Measurements from ENCODE around the gene ITIH3.

ITIH3 gene

GRCh38 chr3:52787246-52787645, 7.3 kb upstream of the ITIH3 start:
- H3K27ac Mint-ChIP-seq: no peak overlapping the region
- H3K27me3 Mint-ChIP-seq: peaks cover 11% of the 10 kb centered on the region
- H3K9me3 Mint-ChIP-seq: no peaks in the 10 kb centered on the region
- ATAC-seq: no peak
- H3K36me3 Mint-ChIP-seq: no peaks in the 10 kb centered on the region
- H3K4me1 Mint-ChIP-seq: no peaks in the 10 kb centered on the region
- no peak overlapping the region for H3K4me3 Mint-ChIP-seq

DNA sequence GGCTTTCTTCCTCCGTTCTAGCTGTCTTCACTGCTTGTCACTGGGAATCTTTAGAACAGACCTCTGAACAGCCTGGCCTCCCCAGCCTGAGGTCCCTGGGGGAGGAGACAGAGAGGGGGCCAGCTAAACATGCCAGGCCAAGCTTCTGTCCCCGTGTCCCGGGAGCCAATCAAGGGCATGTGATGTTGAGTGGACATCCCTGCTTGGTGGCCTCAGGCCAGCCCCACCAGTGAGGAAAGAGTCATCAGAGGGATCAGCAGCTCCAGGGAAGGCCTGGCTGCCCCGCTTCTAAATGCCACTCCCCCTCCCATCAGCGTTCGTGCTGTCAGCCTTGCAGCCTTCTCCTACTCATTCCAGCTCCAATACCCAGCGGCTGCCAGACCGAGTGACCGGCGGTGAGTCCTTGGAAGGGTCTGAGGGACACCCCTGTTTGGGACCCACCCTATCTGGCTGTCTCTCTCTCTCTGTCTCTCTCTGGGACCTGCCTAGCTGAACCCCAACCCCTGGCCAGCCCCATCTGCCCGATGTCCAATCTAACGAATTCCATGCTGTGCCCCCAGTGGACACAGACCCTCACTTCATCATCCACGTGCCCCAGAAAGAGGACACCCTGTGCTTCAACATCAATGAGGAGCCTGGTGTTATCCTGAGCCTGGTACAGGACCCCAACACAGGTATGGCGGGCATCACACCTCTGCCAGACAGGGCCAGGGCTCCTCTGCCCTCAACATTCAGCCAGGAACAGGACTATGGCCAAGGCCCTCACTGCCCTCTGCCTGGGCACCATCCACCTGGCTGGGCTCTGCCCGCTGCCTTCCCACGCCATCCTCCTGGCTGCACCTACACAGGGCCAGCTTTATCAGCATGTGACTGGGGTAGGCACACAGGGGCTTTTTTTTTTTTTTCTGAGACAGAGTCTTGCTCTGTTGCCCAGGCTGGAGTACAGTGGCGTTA, 6.6 kb upstream of the ITIH3 start:
- H3K4me1 Mint-ChIP-seq: no peaks in the 10 kb centered on the region
- H3K27ac Mint-ChIP-seq: no peak overlapping the region
- ATAC-seq: no peak
- no peaks in the 10 kb centered on the region for H3K9me3 Mint-ChIP-seq
- no peak overlapping the region for H3K4me3 Mint-ChIP-seq
- peaks cover 11% of the 10 kb centered on the region for H3K27me3 Mint-ChIP-seq
- no peaks in the 10 kb centered on the region for H3K36me3 Mint-ChIP-seq

GRCh38 chr3:52788890-52789745, 5.5 kb upstream of the ITIH3 start:
- ATAC-seq: no peak
- no peaks in the 10 kb centered on the region for H3K36me3 Mint-ChIP-seq
- H3K27me3 Mint-ChIP-seq: peaks cover 11% of the 10 kb centered on the region
- H3K27ac Mint-ChIP-seq: no peak overlapping the region
- H3K4me3 Mint-ChIP-seq: no peak overlapping the region
- no peaks in the 10 kb centered on the region for H3K4me1 Mint-ChIP-seq
- no peaks in the 10 kb centered on the region for H3K9me3 Mint-ChIP-seq

- Mint-ChIP-seq H3K4me3 (no peak overlapping the region), H3K36me3 (no peaks in the 10 kb centered on the region), H3K9me3 (no peaks in the 10 kb centered on the region), H3K27me3 (peaks cover 11% of the 10 kb centered on the region), H3K4me1 (no peaks in the 10 kb centered on the region), H3K27ac (no peak overlapping the region)
- ATAC-seq: no peak
Measured at GRCh38 chr3:52789746-52790040, 4.9 kb upstream of the ITIH3 start.

DNA sequence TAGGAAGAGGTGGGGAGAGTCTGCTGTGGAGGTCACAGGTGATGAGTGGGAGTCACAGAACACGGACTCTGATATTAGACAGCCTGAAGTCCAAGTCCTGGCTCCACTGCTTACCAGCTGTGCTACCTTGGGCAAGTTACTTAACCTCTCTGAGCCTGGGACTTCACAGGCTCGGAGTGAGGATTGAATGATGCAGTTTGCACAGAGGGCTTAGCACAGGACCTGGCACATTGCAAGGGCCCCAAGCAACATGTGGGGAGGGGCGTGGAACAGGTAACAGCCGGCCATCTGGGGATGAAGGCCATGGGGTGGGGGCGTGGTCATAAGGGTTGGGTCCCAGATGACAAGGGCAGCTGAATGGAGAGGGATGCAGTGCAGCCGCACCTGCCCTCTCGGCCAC, 4.3 kb upstream of the ITIH3 start:
- no peaks in the 10 kb centered on the region for H3K4me1 Mint-ChIP-seq

GRCh38 chr3:52790741-52791140, 3.9 kb upstream of the ITIH3 start:
- Mint-ChIP-seq H3K36me3 (no peaks in the 10 kb centered on the region), H3K27me3 (peaks cover 11% of the 10 kb centered on the region), H3K9me3 (no peaks in the 10 kb centered on the region), H3K4me3 (no peak overlapping the region), H3K4me1 (no peaks in the 10 kb centered on the region), H3K27ac (no peak overlapping the region)
- no peak for ATAC-seq

More for the DNA sequence above, 4.3 kb upstream of the ITIH3 start:
- Mint-ChIP-seq H3K27me3 (peaks cover 11% of the 10 kb centered on the region), H3K27ac (no peak overlapping the region), H3K4me3 (no peak overlapping the region), H3K36me3 (no peaks in the 10 kb centered on the region), H3K9me3 (no peaks in the 10 kb centered on the region)
- no peak for ATAC-seq

DNA sequence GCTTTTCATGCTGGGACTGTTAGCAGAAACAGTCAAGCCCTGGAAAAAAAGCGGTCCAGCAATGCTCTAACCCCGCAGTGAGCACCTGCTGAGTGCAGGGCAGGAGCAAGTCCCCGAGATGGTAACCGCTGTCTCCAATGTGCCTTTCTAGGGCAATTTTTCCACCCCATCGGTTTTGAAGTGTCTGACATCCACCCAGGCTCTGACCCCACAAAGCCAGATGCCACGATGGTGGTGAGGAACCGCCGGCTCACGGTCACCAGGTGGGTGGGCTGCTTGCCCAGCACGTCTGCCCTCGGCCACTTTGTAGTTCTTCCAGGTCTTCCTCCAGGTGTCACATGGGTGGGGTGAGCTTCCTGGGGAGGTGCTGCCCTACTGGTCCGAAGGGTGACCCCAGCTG, 3.2 kb upstream of the ITIH3 start:
- Mint-ChIP-seq H3K4me3 (no peak overlapping the region), H3K27ac (no peak overlapping the region), H3K27me3 (peaks cover 11% of the 10 kb centered on the region), H3K9me3 (no peaks in the 10 kb centered on the region), H3K36me3 (no peaks in the 10 kb centered on the region), H3K4me1 (no peaks in the 10 kb centered on the region)
- ATAC-seq: no peak

DNA sequence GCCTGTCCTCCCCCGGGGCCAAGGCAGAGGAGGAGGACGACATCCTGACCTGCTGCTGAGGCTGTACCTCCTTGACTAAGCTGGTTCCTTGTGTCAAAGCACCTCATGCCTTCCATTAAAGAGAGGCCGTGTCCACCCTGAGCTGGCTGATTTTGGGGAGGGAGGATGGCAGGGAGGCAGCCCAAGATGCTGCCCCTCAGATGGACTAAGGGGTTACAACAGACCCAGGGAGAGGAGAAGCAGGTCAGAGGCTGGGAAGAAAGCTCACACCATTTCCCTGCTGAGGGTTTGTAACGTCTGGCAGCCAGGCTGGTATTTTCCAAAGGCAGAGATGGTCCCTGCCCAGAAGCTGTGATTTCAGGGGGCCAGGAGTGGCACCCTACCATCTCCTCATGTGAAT, 2.7 kb upstream of the ITIH3 start:
- H3K36me3 Mint-ChIP-seq: no peaks in the 10 kb centered on the region
- peaks cover 11% of the 10 kb centered on the region for H3K27me3 Mint-ChIP-seq
- H3K27ac Mint-ChIP-seq: no peak overlapping the region
- H3K4me3 Mint-ChIP-seq: no peak overlapping the region
- H3K4me1 Mint-ChIP-seq: no peaks in the 10 kb centered on the region
- no peak for ATAC-seq
- H3K9me3 Mint-ChIP-seq: no peaks in the 10 kb centered on the region

DNA sequence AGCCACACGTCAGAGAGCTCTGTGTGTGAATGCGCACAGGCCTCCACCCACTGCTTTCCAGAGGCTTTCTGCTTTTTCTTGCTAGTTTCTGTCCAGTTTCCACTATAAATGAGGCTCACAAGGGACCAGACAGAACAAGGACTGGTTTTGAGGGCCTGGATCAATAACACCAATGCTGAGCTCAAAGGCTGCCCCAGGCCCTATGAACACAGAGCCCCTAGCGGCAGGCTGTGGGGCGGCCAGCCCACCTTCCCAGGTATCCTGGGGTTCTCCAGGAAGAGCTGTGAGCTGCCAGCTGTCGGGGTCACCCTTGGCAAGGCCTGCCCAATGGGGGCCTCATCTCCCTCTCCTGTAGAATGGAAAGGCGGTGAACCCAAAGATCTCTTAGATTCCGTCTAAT, 2.2 kb upstream of the ITIH3 start:
- H3K4me1 Mint-ChIP-seq: no peaks in the 10 kb centered on the region
- H3K27me3 Mint-ChIP-seq: peaks cover 11% of the 10 kb centered on the region
- no peak overlapping the region for H3K27ac Mint-ChIP-seq
- no peaks in the 10 kb centered on the region for H3K9me3 Mint-ChIP-seq
- no peaks in the 10 kb centered on the region for H3K36me3 Mint-ChIP-seq
- H3K4me3 Mint-ChIP-seq: no peak overlapping the region
- no peak for ATAC-seq

DNA sequence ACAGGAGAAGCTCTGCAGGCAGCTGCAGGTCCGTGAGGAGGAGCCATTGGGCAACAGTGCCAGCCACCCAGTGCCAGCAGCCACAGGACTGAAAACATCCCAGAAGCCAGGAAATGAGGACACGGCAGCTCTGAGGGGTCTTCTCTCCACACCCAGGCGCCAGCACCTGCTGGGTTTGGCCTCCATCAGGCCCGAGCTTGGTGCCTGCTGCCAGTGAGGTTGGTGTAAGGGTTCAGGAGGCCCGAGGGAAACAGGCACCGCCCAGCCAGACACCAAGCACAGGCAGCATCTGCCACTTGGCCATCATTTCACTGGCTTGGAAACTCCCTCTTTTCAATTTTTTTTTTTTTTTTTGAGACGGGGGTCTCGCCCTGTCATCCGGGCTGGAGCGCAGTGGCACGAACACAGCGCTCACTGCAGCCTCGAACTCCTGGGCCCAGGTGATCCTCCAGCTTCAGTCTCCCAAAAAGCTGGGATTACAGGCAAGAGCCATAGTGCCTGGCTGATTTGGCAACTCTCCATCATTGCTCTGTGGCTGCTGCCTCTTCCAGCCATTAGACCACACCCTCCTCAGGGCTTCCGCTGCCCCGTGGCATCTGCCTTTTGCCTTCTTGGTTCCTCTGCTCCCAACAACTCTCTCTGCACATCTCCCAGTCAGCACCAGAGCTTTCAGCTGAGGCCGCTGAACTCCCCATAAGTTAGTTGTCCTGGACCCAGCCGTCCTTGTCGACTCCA, 1.5 kb upstream of the ITIH3 start:
- Mint-ChIP-seq H3K27ac (no peak overlapping the region), H3K36me3 (no peaks in the 10 kb centered on the region), H3K4me1 (no peaks in the 10 kb centered on the region), H3K9me3 (no peaks in the 10 kb centered on the region), H3K4me3 (no peak overlapping the region), H3K27me3 (peaks cover 11% of the 10 kb centered on the region)
- no peak for ATAC-seq

- no peaks in the 10 kb centered on the region for H3K36me3 Mint-ChIP-seq
- no peak overlapping the region for H3K27ac Mint-ChIP-seq
- H3K4me3 Mint-ChIP-seq: no peak overlapping the region
- ATAC-seq: no peak
- H3K27me3 Mint-ChIP-seq: peaks cover 11% of the 10 kb centered on the region
- no peaks in the 10 kb centered on the region for H3K4me1 Mint-ChIP-seq
- no peaks in the 10 kb centered on the region for H3K9me3 Mint-ChIP-seq
Measured at GRCh38 chr3:52793702-52794611, 639 bp upstream of the ITIH3 start.

- no peaks in the 10 kb centered on the region for H3K9me3 Mint-ChIP-seq
- ATAC-seq: no peak
- no peak overlapping the region for H3K27ac Mint-ChIP-seq
- no peaks in the 10 kb centered on the region for H3K36me3 Mint-ChIP-seq
- H3K27me3 Mint-ChIP-seq: peaks cover 6% of the 10 kb centered on the region
- no peaks in the 10 kb centered on the region for H3K4me1 Mint-ChIP-seq
- H3K4me3 Mint-ChIP-seq: no peak overlapping the region
Measured at GRCh38 chr3:52795298-52795900, 803 bp downstream of the ITIH3 start.

DNA sequence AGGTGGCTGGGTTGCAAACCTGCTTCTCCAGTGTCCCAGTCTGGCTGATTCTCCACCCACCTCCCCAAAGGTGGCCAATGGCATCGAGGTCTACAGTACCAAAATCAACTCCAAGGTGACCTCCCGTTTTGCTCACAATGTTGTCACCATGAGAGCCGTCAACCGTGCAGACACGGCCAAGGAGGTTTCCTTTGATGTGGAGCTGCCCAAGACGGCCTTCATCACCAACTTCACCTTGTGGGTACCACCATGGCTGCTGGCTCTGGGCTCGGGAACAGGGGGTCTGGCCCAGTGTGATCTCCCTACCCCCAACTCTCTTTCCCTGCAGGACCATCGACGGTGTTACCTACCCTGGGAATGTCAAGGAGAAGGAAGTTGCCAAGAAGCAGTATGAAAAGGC, 1.8 kb downstream of the ITIH3 start:
- H3K4me1 Mint-ChIP-seq: no peaks in the 10 kb centered on the region
- ATAC-seq: no peak
- no peaks in the 10 kb centered on the region for H3K27me3 Mint-ChIP-seq
- H3K36me3 Mint-ChIP-seq: no peaks in the 10 kb centered on the region
- no peak overlapping the region for H3K27ac Mint-ChIP-seq
- no peak overlapping the region for H3K4me3 Mint-ChIP-seq
- no peaks in the 10 kb centered on the region for H3K9me3 Mint-ChIP-seq

GRCh38 chr3:52798376-52798977, 3.9 kb downstream of the ITIH3 start:
- H3K27ac Mint-ChIP-seq: no peak overlapping the region
- H3K4me1 Mint-ChIP-seq: no peaks in the 10 kb centered on the region
- H3K36me3 Mint-ChIP-seq: no peaks in the 10 kb centered on the region
- no peak for ATAC-seq
- no peak overlapping the region for H3K4me3 Mint-ChIP-seq
- H3K9me3 Mint-ChIP-seq: no peaks in the 10 kb centered on the region
- H3K27me3 Mint-ChIP-seq: peaks cover under 1% of the 10 kb centered on the region

All from stimulated activated memory B cell treated with anti-CD40 and anti-IgM and Interleukin-4, amounts not matched to agents 10 μg/mL and 1 μg/mL and 100 μg/mL, for 72 hours (primary cell).